ENCODE data around the gene FXYD1. TPM values are rescaled to one million over a fixed set of nuclear protein-coding genes. Genes with fewer than 3 reads are reported as not detected.
"Not testable (repeated sequence)": the region's sequence is repeated elsewhere in the genome, so short reads cannot be mapped to it uniquely, and the experiment has no call there.

The FXYD1 gene
- polyA plus RNA-seq, 1 donor: 18.6 TPM

- no peak for DNase-seq
These were observed 4.1 kb downstream of the FXYD1 start for GRCh38 chr19:35142606-35143230.

GRCh38 chr19:35143231-35143715 lies 4.6 kb downstream of the FXYD1 start, which contains the start of gene FXYD7:
FXYD7 (plus strand) TSS chr19:35143255; CDS start chr19:35143334, 79 bp downstream.
- no peak for DNase-seq

DNA sequence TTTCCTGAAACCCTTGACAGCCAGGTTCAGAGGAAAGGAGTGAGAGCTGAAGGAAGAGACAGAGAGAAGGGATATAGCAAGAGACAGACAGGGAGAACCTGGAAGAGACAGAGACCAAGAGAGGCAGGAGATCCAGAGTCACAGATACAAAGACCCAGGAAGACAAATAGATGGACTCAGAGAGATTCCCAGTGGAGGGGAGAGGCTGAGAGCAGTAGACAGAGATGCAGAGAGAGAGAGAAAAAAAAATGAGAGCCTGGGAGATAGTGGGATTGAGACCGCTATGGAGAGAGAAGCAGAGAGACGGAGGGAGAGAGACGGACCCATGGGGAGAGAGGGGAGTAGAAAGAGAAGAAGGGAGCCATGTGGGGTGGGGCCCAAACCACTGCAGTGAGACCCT lies 5.2 kb downstream of the FXYD1 start:
- DNase-seq: no peak

DNA sequence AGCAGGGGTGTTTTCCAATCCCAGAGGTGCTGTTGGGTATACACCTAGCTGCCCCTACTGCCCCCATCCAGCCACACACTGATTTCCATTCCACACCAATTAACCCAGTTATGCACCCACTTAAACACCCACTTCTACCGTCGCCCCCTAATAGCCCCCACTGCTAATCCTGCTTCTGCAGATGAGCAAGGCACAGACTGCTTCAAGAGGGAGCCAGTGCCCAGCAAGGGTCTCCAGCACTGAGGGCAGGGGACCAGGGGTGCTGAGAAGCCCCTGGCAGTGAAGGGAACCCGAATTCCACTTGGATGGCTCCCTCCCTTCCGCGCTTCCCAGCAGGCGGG lies 5.6 kb downstream of the FXYD1 start:
- no peak for DNase-seq

DNA sequence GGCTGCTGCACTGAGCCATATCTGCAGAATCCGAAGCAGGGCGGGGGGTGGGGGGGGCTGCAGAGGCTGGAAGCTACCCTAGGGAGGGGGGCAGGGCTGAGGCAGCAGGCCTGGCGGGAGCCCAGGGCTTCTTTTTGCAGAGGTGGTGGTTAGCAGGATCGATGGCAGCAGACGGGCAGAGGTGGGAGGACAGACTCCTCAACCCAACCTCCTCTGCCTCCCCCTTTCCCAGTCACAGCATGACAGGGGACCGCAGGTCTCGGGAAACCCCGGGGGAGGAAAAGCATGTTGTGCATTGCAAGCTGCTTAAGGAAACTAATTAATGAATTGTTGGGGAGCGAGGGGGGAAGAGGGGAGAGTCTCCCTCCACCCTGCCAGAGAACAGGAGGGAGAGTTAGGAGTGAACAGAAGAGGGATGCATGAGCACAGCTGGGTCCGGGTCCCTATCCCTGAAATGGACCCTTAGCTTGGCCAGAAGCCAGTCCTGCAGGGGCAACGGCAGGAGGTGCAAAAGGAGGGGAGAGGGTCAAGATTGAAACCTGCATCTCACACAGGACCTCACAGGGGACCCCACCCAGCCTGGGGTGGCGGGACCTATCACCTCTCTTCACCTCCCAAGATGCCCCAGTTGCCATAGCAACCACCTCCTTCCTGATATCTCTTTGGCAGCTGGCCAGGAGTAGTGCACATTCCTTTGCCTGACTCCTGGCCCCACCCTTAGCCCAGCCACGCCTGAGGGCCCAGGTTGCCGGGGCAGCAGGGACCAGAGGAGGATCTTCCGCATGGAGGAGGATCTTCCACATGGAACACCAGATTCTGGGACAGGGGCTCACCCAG lies 6.2 kb downstream of the FXYD1 start:
- no peak for DNase-seq

- no peak for DNase-seq
These were observed 8.3 kb downstream of the FXYD1 start for GRCh38 chr19:35146746-35147459.

- DNase-seq: no peak
These were observed 10.8 kb downstream of the FXYD1 start for GRCh38 chr19:35149463-35149862.

GRCh38 chr19:35150445-35150844 lies 11.8 kb downstream of the FXYD1 start:
- no peak for DNase-seq

- DNase-seq: no peak
These were observed 12.8 kb downstream of the FXYD1 start for GRCh38 chr19:35151273-35152065.

- DNase-seq: not testable (repeated sequence)
These were observed 14.5 kb downstream of the FXYD1 start for GRCh38 chr19:35153129-35153522.

GRCh38 chr19:35153701-35154524 lies 15.3 kb downstream of the FXYD1 start:
- DNase-seq: no peak

- no peak for DNase-seq
These were observed 16.1 kb downstream of the FXYD1 start, which contains the start of gene FXYD5 for GRCh38 chr19:35154525-35155406. FXYD5 (plus strand) TSS chr19:35154735; CDS start chr19:35155551, 816 bp downstream.

- no peak for DNase-seq
These were observed 16.8 kb downstream of the FXYD1 start for GRCh38 chr19:35155441-35155840.

GRCh38 chr19:35155981-35156672 lies 17.5 kb downstream of the FXYD1 start:
- DNase-seq: no peak

GRCh38 chr19:35156673-35157014 lies 18.0 kb downstream of the FXYD1 start:
- no peak for DNase-seq

DNA sequence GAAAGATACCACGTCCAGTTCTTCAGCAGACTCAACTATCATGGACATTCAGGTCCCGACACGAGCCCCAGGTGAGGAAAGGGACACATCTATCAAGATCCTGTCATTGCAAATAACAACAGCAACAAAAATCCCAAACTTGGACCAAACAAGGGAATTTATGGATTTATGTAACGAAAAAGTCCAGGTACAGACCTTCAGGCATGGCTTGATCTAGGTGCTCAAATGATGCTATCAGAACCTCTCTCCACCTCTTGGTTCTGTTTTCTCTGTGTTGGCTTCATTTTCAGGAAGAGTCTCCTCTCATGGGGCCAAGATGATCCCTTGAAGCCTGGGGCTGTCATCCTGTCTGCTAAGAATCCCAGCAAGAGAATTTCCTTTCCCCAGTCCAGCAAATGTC lies 18.8 kb downstream of the FXYD1 start:
- no peak for DNase-seq

DNA sequence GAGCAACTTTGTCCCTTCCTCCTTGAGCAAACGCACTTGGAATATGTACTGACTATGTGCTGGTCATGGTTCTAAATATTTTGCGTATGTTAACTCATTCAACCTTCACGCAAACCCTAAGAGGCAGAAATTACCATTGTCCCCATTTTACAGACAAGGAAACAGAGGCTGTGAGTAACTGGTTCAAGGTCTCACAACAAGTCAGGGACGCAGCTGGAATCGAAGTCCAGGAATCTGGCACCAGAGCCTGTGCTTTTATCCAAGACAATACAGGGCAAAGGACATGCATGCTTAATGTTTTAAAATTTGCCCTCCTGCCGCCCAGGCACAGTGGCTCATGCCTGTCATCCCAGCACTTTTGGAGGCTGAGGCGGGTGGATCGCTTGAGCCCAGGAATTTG lies 21.0 kb downstream of the FXYD1 start:
- no peak for DNase-seq

DNA sequence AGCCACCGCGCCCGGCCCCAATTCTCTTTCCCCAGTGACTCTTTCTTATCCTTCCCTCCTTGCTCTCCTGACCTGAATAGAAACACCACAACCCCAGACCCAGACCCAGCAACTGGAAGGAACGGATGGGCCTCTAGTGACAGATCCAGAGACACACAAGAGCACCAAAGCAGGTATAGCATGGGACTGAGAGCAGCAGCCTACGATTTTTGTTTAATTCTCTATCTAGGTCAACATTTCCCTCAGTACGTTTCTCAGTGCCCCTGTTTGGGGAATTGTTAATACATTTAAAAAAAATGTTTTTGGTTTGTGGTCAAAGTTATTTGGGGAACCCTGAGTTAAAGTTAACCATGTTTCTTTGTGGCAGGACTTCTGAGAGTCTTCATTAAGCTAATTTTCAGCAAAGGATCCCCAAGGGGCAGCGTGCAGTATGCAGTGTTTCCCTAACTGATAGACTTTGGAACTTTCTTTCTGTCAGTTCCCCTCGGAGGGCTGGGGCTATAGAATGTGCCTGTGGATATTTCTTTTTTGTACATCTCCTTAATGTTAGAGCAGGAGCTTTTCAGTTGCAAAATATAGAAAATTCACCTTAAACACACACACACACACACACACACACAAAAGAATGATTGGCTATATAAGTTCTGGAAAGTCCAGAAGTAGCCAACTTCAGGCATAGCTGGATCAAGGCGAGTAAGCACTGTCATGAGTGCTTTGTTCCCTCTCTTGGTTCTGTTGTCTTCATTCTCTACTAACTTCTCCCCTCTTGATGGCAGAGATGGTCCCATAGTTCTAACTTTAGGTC lies 22.2 kb downstream of the FXYD1 start:
- no peak for DNase-seq

GRCh38 chr19:35161434-35161743 lies 22.8 kb downstream of the FXYD1 start:
- no peak for DNase-seq

All from left kidney (tissue), 2 donors.